Measurements from ENCODE around the gene GNAI2.

- TF ChIP-seq, protein P1, sequence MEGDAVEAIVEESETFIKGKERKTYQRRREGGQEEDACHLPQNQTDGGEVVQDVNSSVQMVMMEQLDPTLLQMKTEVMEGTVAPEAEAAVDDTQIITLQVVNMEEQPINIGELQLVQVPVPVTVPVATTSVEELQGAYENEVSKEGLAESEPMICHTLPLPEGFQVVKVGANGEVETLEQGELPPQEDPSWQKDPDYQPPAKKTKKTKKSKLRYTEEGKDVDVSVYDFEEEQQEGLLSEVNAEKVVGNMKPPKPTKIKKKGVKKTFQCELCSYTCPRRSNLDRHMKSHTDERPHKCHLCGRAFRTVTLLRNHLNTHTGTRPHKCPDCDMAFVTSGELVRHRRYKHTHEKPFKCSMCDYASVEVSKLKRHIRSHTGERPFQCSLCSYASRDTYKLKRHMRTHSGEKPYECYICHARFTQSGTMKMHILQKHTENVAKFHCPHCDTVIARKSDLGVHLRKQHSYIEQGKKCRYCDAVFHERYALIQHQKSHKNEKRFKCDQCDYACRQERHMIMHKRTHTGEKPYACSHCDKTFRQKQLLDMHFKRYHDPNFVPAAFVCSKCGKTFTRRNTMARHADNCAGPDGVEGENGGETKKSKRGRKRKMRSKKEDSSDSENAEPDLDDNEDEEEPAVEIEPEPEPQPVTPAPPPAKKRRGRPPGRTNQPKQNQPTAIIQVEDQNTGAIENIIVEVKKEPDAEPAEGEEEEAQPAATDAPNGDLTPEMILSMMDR (IDR thresholded peaks at IDR 0.05; ENCODE audit: low read depth, low read length, poor library complexity, severe bottlenecking), result no peak
- no peak for TF ChIP-seq EZH2phosphoT487 (IDR thresholded peaks at IDR 0.05; ENCODE audit: borderline replicate concordance, low read length)
Measured at GRCh38 chr3:50214824-50215223, 21.2 kb upstream of the GNAI2 start.
